H1 (cell line): ENCODE data around the gene AFAP1L2. TPM values are rescaled to one million over a fixed set of nuclear protein-coding genes. Genes with fewer than 3 reads are reported as not detected.

ENCODE experiments used
- CTCF ChIA-PET: fragments of 300-600 bp; sonication (Branson Sonifier 250); formaldehyde crosslinking; loops from one replicate; lab custom pipeline; 2021; ENCODE audit not compliant: partially characterized antibody; lab: Charles Lee
- POLR2A ChIA-PET: fragments of 300-600 bp; sonication (Branson Sonifier 250); formaldehyde crosslinking; loops from one replicate; lab custom pipeline; 2021; ENCODE audit warnings: inconsistent platforms; ENCODE audit not compliant: partially characterized antibody; lab: Charles Lee
- DNase-seq, 2 experiments: peaks; one replicate each; pipeline versions ENCODE4 v3.0.0 to v3.0.0-alpha.2; 2010 to 2022; ENCODE audit warnings: low spot score in 2 of 2, low read depth in 1 of 2, mixed read lengths in 1 of 2
- FAIRE-seq: peaks from 2 replicates; lab custom pipeline; 2011; peaks lifted over from hg19 to GRCh38; lab: Jason Lieb, UNC
- H2AFZ ChIP-seq: 2 replicates; pipeline ENCODE4 v1.8.1; 2012; ENCODE audit warnings: low read length, inconsistent platforms
- H2AK5ac ChIP-seq: 2 replicates; pipeline ENCODE4 v1.6.1; 2013; ENCODE audit warnings: low read depth, low read length
- H2BK120ac ChIP-seq: replicated peaks from 2 replicates; pipeline ENCODE3; 2013; ENCODE audit warnings: low read depth, low read length, inconsistent platforms
- H2BK12ac ChIP-seq: 2 replicates; pipeline ENCODE4 v1.6.1; 2013; ENCODE audit warnings: low read depth, low read length
- H2BK15ac ChIP-seq: 2 replicates; pipeline ENCODE4 v1.6.1; 2013; ENCODE audit warnings: low read length
- H2BK20ac ChIP-seq: 2 replicates; pipeline ENCODE4 v1.6.1; 2013; ENCODE audit warnings: low read length
- H2BK5ac ChIP-seq: 2 replicates; pipeline ENCODE4 v1.6.1; 2013; ENCODE audit warnings: low read depth, low read length
- H3K14ac ChIP-seq: 2 replicates; pipeline ENCODE4 v1.6.1; 2013; ENCODE audit warnings: inconsistent platforms; ENCODE audit not compliant: insufficient read length
- H3K18ac ChIP-seq: 2 replicates; pipeline ENCODE4 v1.6.1; 2013; ENCODE audit warnings: low read length; ENCODE audit errors: extremely low read depth
- H3K23ac ChIP-seq: 2 replicates; pipeline ENCODE4 v1.6.1; 2013; ENCODE audit warnings: inconsistent platforms; ENCODE audit not compliant: insufficient read length
- H3K23me2 ChIP-seq: 2 replicates; pipeline ENCODE4 v1.6.1; 2013; ENCODE audit warnings: low read depth, low read length
- H3K27ac ChIP-seq: 2 replicates; pipeline ENCODE4 v1.6.1; 2011; ENCODE audit warnings: low read depth, low read length, inconsistent platforms
- H3K27me3 ChIP-seq, 4 experiments: replicated peaks in 1 of 4; 1 replicate in 1 of 4; 2 replicates in 3 of 4; pipeline versions ENCODE4 v1.6.1 to v1.8.1; 2011 to 2013; ENCODE audit warnings: low read length in 3 of 4, mild to moderate bottlenecking in 3 of 4, inconsistent platforms in 2 of 4, mixed read lengths in 2 of 4, moderate library complexity in 1 of 4; ENCODE audit not compliant: control insufficient read depth in 3 of 4, insufficient read depth in 3 of 4; ENCODE audit errors: extremely low read depth in 1 of 4
- H3K36me3 ChIP-seq, 4 experiments: 2 replicates each; pipeline versions ENCODE4 v1.6.1 to v1.8.1; 2011 to 2013; ENCODE audit warnings: mild to moderate bottlenecking in 4 of 4, low read length in 3 of 4, moderate library complexity in 2 of 4, control low read depth in 1 of 4, inconsistent platforms in 1 of 4; ENCODE audit not compliant: insufficient read depth in 4 of 4, control insufficient read depth in 2 of 4
- H3K4ac ChIP-seq: replicated peaks from 2 replicates; pipeline ENCODE3; 2013; ENCODE audit warnings: low read length, low read depth, mixed read lengths, inconsistent platforms; ENCODE audit not compliant: insufficient read length
- H3K4me1 ChIP-seq, 4 experiments: replicated peaks in 1 of 4; 1 replicate in 1 of 4; 2 replicates in 3 of 4; pipeline versions ENCODE4 v1.6.1 to v1.8.1; 2011 to 2013; ENCODE audit warnings: low read length in 3 of 4, inconsistent platforms in 2 of 4, mixed read lengths in 1 of 4; ENCODE audit not compliant: insufficient read depth in 4 of 4, control insufficient read depth in 3 of 4
- H3K4me2 ChIP-seq, 2 experiments: 2 replicates each; pipeline versions ENCODE4 v1.6.1 to v1.8.1; 2011 to 2013; ENCODE audit warnings: low read depth in 2 of 2, low read length in 2 of 2, control low read depth in 1 of 2, inconsistent platforms in 1 of 2, mild to moderate bottlenecking in 1 of 2; ENCODE audit not compliant: insufficient read depth in 1 of 2
- H3K4me3 ChIP-seq, 4 experiments: fragments of 200-600, 300-600 bp in 1 of 4; sonication (generic), shearing (Covaris generic), sonication (Bioruptor Twin) in 1 of 4; 2 replicates each; pipeline versions ENCODE4 v1.5.1 to v1.8.1; 2011 to 2016; ENCODE audit warnings: low read length in 4 of 4, low read depth in 3 of 4, control low read depth in 2 of 4, inconsistent platforms in 2 of 4, mild to moderate bottlenecking in 2 of 4, mixed read lengths in 1 of 4, moderate library complexity in 1 of 4; ENCODE audit not compliant: insufficient read depth in 2 of 4; ENCODE audit errors: extremely low read depth in 1 of 4
- H3K56ac ChIP-seq: replicated peaks from 2 replicates; pipeline ENCODE3; 2013; ENCODE audit warnings: low read depth, mild to moderate bottlenecking, mixed read lengths, low read length, inconsistent platforms; ENCODE audit not compliant: insufficient read length
- H3K79me1 ChIP-seq: 2 replicates; pipeline ENCODE4 v1.6.1; 2013; ENCODE audit warnings: low read depth, low read length, control low read depth
- H3K79me2 ChIP-seq, 2 experiments: 2 replicates each; pipeline versions ENCODE4 v1.6.1 to v1.8.1; 2012 to 2013; ENCODE audit warnings: low read length in 2 of 2, mild to moderate bottlenecking in 2 of 2, inconsistent platforms in 1 of 2; ENCODE audit not compliant: insufficient read depth in 2 of 2, control insufficient read depth in 1 of 2
- H3K9ac ChIP-seq, 4 experiments: replicated peaks in 1 of 4; 1 replicate in 1 of 4; 2 replicates in 3 of 4; pipeline versions ENCODE4 v1.6.1 to v1.8.1; 2011 to 2013; ENCODE audit warnings: low read depth in 3 of 4, low read length in 3 of 4, control low read depth in 2 of 4, mild to moderate bottlenecking in 2 of 4, moderate library complexity in 2 of 4, inconsistent platforms in 1 of 4; ENCODE audit errors: extremely low read depth in 1 of 4
- H3K9me3 ChIP-seq, 2 experiments: 2 replicates each; pipeline versions ENCODE4 v1.6.1 to v1.8.1; 2012 to 2013; ENCODE audit warnings: mild to moderate bottlenecking in 2 of 2, moderate library complexity in 2 of 2, control low read depth in 1 of 2, inconsistent platforms in 1 of 2, low read depth in 1 of 2, low read length in 1 of 2, mixed read lengths in 1 of 2; ENCODE audit not compliant: insufficient read depth in 2 of 2
- H4K20me1 ChIP-seq, 2 experiments: replicated peaks in 1 of 2; 2 replicates each; pipeline versions ENCODE3 to v1.8.1; 2011 to 2013; ENCODE audit warnings: inconsistent platforms in 2 of 2, low read length in 2 of 2, mild to moderate bottlenecking in 1 of 2; ENCODE audit not compliant: insufficient read depth in 2 of 2, control insufficient read depth in 1 of 2
- H4K5ac ChIP-seq: 2 replicates; pipeline ENCODE4 v1.6.1; 2013; ENCODE audit warnings: low read length, low read depth, mixed read lengths, inconsistent platforms; ENCODE audit not compliant: insufficient read length
- H4K8ac ChIP-seq: 2 replicates; pipeline ENCODE4 v1.8.0; 2013; ENCODE audit warnings: mild to moderate bottlenecking, moderate library complexity, low read length, inconsistent platforms; ENCODE audit not compliant: insufficient read depth; ENCODE audit errors: extremely low read depth
- H4K91ac ChIP-seq: replicated peaks from 2 replicates; pipeline ENCODE3; 2013; ENCODE audit warnings: low read length, mixed read lengths, inconsistent platforms; ENCODE audit not compliant: insufficient read length
- CHD2 ChIP-seq: IDR thresholded peaks from 2 replicates; pipeline ENCODE4 v1.6.1; 2012; ENCODE audit warnings: low read length, improper control_type of control experiment
- KDM1A ChIP-seq: fragments of 200-600, 300-600 bp; sonication (generic); IDR thresholded peaks from 2 replicates; pipeline ENCODE4 v1.7.1; 2016; ENCODE audit warnings: mild to moderate bottlenecking, low read length, borderline replicate concordance
- SIRT6 ChIP-seq: IDR thresholded peaks from one replicate; pipeline ENCODE4 v1.7.1; 2012; ENCODE audit warnings: low read length, inconsistent platforms
- WGBS, 2 experiments: shearing (Covaris generic) in 1 of 2; methylation state at CpG; one replicate each; pipeline versions ENCODE4 v1.1.6 to v1.1.7; 2013 to 2015; ENCODE audit warnings: low lambda C conversion rate in 2 of 2, mixed read lengths in 2 of 2, inconsistent platforms in 1 of 2, low coverage in 1 of 2, missing lambda C conversion rate in 1 of 2; ENCODE audit not compliant: insufficient replicate concordance in 2 of 2, insufficient coverage in 1 of 2, insufficient read length in 1 of 2; ENCODE audit errors: extremely low coverage in 1 of 2, missing lambda C conversion rate in 1 of 2; 5-methylcytosine and 5-hydroxymethylcytosine counted together
- polyA plus RNA-seq, 7 experiments: library from polyadenylated mRNA; depleted of rRNA in 3 of 7; stranded (reverse) in 5 of 7; unstranded in 2 of 7; fragments of >200 nt in 5 of 7; fragments of 200-250 nt in 2 of 7; gene quantifications; 1 replicate in 5 of 7; 2 replicates in 1 of 7; 4 replicates in 1 of 7; pipeline versions ENCODE4 v1.2.1 to v1.2.3, GENCODE V29; 2011 to 2013; ENCODE audit warnings: missing spikeins in 2 of 7, mixed read lengths in 2 of 7
- total RNA-seq: library from RNA; stranded (reverse); fragmentation: NEBNext Ultra II Directional; extraction: Animal tissue kit (Norgen Biotek cat#: 25700); gene quantifications from 2 replicates; pipeline ENCODE4 v1.2.1, GENCODE V29; 2021

Gene AFAP1L2
- total and polyA plus RNA-seq, 2 of the 8 experiments (the other 6 are each of a cell fraction or from before 2014, with no cell fraction given): 3.9 to 6.4 TPM

- Histone ChIP-seq H2BK5ac (no peak overlapping the region), H3K9ac (no peak overlapping the region), H3K79me1 (no peaks in the 10 kb centered on the region), H2AFZ (no peak overlapping the region), H4K8ac (no peak overlapping the region), H3K27ac (no peak overlapping the region), H3K4me3 (no peak overlapping the region), H3K23me2 (no peaks in the 10 kb centered on the region), H2BK20ac (no peak overlapping the region), H3K23ac (no peak overlapping the region), H3K27me3 (no peaks in the 10 kb centered on the region; a peak in 1 of 7 replicates), H2BK120ac (no peak overlapping the region), H3K4me1 (no peaks in the 10 kb centered on the region; a peak in 2 of 7 replicates), H3K4me2 (no peak overlapping the region), H3K9me3 (no peaks in the 10 kb centered on the region), H4K20me1 (no peaks in the 10 kb centered on the region), H3K36me3 (no peaks in the 10 kb centered on the region), H2BK15ac (no peak overlapping the region), H2AK5ac (no peak overlapping the region), H3K18ac (no peak overlapping the region), H3K79me2 (no peaks in the 10 kb centered on the region), H2BK12ac (no peak overlapping the region), H3K14ac (no peak overlapping the region), H4K91ac (no peak overlapping the region), H4K5ac (no peak overlapping the region), H3K4ac (no peak overlapping the region), H3K56ac (no peak overlapping the region)
- FAIRE-seq (no peak), DNase-seq (no peak)
- POLR2A ChIA-PET: no interaction called here
- 91% methylated on average over 8 of the region's 8 CpGs; no CpG with 5 or more reads in 1 of the 2 experiments for WGBS, 2 experiments
- CTCF ChIA-PET: interaction anchor here (0.6 to 1.7 kb wide), 5 partner anchors 9 to 299 kb away, joined by 3 to 5 read pairs (median 4); no protein-coding TSS in a partner anchor
- TF ChIP-seq SIRT6 (no peak), KDM1A (no peak), CHD2 (no peak)
These were observed 124.2 kb downstream of the AFAP1L2 start for GRCh38 chr10:114279901-114280644.
